Astrocyte of the hippocampus (primary cell): Measurements from ENCODE around the gene RFC1.
"Not testable (repeated sequence)": the region's sequence is repeated elsewhere in the genome, so short reads cannot be mapped to it uniquely, and the experiment has no call there.

Source experiments
- DNase-seq: peaks from one replicate; pipeline ENCODE4 v3.0.0; 2011; ENCODE audit warnings: low read depth, low spot score

Gene RFC1

DNA sequence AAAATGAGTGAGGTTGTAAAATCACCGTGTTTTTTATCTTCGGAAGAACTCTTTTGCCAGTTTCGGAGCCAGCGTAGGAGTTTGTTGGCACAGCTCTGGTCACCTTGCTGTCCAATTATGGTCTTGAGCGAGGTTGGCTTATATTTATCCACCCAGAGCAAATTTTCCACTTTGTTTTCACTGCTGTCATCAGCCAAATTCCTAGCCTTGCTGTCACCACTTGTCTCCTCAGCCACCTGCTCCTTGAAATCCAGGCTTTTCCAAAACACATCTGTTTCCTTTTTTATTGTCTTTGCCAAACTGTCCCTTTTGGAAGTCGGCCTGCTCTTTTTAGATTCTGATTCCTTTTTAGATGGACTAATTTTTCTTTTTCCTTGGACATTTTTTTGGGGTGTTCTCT lies 57.6 kb downstream of the RFC1 start:
- no peak for DNase-seq

DNA sequence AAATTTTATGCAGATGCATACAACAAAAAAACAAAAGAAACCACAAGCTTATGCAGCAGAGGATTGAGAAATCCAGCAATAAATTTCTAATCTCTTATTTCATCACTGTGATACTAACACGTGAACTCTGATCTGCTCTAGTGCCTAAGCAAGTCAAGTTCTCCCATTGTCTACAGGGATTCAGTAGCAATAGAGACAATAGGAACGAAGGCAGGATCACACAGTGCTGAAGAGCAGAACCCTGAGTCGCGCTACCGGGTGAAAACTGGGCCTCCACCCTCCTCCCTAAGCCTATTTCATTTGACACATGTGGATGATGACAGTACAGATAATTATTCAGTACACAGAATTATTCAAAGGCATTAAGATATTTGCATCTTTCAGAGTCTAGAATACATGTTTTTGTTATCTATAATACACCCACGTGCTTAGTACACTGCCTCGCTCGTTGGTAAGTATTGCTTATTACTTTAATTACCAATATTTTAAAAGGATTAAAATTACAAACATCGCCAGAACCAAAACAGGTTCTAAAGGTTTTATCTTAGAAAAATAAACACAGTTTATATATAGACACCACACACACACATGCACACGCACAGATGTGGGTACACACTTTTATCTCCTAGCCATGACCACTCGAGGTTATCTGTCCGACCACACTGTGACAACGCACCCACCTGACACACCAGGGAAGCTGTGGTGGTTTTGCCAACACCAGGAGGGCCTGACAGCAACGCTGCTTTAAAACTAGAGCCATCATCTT lies 60.1 kb downstream of the RFC1 start:
- no peak for DNase-seq

- peak; percentile 42 for DNase-seq
These were observed 61.5 kb downstream of the RFC1 start for GRCh38 chr4:39304651-39305050.

- DNase-seq, result no peak
These were observed 62.3 kb downstream of the RFC1 start for GRCh38 chr4:39303871-39304270.

DNA sequence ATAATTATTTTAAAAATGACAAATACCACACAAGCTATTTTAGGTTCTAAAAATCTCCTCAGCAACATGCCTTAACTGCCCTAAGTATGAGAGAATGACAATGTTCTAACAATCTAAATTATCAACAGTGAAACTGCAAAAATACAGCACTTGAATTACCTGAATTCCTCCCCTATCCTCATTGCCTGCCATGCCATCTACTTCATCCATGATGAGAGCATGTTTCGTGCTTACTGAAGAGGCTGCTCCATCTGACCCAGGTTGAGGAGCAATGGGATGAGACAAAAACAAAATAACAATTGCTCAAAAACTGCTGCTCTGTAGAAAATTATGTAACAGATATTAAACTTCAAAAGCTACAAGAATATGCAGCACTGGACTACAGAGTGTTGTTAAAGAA lies 63.3 kb downstream of the RFC1 start:
- DNase-seq, result no peak

GRCh38 chr4:39295784-39296183 lies 70.4 kb downstream of the RFC1 start:
- no peak for DNase-seq

DNA sequence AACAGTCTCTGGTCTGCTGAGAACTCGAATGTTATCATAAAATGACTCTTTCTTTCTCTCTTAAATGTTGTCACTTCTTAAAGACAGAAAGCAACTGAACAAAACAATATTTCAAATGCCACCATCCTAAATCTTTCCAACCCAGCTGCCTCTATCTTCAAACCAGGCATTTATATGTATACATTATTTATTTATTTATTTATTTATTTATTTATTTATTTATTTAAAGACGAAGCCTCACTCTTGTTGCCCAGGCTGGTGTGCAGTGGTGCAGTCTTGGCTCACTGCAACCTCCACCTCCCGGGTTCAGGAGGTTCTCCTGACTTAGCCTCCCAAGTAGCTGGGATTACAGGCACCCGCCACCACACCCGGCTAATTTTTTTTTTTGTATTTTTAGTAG lies 73.7 kb downstream of the RFC1 start:
- DNase-seq, result not testable (repeated sequence)

- no peak for DNase-seq
These were observed 74.5 kb downstream of the RFC1 start for GRCh38 chr4:39291686-39292085.

DNA sequence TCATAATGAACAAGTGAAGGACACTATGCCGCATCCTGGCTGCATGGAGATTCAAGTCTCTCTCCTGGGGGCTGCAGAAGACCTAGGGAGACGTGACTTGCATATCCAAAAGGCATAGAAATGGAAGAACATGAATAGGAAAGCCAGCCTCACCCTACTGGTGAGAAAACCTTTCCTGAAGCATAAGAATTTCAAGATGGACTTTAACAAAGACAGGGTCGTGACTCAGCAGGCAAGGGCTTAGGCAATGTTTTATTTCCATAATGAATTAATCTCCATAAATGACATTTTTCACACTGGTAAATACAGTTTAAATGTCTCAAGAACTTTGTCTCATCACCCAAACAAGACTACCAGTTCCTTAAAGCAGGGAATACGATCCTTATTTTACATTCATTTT lies 78.9 kb downstream of the RFC1 start:
- no peak for DNase-seq

DNA sequence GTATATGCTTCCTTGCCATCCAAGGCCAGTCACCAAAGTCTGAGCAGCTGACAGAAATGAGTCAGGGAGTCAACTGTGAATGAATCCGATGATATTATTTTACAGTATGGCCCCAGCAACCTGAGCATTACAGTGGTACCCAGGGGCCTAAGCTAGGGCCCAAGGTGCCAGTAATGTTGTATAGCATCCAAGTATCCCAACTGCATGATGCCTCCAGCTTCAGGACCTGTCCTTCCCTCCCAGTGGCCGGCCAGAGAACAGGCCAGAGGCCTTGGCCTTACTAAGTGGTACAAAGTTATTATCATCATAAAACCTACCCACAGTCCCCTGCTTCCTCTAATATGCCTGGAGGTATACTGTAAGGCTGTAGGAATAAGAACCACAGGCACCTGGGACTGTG lies 79.9 kb downstream of the RFC1 start:
- no peak for DNase-seq

GRCh38 chr4:39285853-39286252 lies 80.3 kb downstream of the RFC1 start:
- DNase-seq, result no peak

DNA sequence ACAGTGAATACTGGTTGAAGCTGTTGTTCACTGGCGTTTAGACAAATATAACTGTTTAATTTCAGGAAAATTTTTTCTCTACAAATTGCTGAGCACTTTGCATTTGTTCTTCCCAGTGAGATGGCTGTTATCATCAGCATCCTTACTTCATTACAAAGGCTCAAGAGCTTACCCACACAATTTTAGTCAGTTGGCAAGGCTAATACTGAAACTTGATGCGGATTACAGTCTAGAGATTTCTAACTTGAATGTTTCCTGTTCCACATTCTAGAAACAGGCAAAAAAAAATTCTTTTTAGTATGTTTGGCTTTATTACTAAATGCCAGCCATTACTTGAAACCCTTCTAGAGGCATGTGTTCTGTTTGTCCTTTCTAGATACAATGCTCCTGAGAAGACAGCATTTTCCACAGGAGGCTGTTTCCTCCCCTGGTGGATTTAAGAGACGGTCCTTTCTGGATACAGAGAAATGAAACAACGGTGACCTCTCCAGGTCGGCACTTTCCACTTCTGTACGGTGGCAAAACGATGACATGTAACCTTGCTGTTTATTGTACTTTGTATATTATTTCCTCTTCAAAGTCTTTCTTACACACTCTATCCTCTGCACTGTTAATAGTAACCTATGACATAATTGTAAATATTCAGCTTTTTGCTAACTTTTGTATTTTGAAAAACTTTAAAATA lies 80.9 kb downstream of the RFC1 start:
- DNase-seq, result no peak

GRCh38 chr4:39280770-39281169 lies 85.4 kb downstream of the RFC1 start:
- DNase-seq, result no peak

- no peak for DNase-seq
These were observed 86.7 kb downstream of the RFC1 start for GRCh38 chr4:39279416-39279815.

- DNase-seq, result no peak
These were observed 87.7 kb downstream of the RFC1 start for GRCh38 chr4:39278476-39278875.

GRCh38 chr4:39277661-39278060 lies 88.5 kb downstream of the RFC1 start:
- DNase-seq, result not testable (repeated sequence)

DNA sequence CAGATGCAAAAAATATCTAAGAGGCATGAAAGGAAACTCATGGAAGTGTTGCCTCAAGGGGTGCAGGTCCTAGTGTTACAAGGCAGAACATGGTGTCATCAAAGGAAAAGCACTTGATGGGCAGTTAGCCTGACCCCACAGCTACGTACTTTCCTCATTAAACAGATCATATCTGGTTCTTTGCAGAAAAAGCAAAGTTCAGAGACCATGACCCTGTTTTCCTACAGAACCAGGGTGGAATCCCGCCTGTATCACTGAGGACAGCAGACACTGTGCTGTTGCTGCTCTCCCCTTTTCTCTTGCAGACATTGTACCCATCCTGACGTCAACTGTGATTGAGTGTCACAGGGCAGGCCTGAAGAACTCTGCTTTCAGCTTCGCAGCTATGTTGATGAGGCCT lies 91.7 kb downstream of the RFC1 start:
- DNase-seq, result no peak

DNA sequence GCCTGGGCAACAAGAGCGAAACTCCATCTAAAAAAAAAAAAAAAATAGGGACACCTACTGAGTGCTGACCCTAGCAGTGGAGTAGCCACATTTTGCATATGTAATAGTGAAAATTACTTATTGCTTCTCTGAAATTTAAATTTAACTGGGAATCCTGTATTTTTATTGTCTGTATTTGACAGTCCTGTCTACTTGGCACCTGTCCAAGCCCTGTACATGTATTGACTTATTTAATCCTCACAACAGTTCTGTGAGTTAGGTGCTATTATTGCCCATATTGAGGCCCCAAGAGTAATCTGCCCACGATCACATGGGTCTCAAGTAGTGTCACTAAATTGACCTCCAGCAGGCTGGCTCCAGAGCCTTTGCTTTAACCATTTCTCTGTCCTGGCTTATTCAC lies 102.3 kb downstream of the RFC1 start:
- DNase-seq, result no peak

- DNase-seq, result peak; percentile 59
These were observed 106.4 kb downstream of the RFC1 start for GRCh38 chr4:39259571-39260330.

DNA sequence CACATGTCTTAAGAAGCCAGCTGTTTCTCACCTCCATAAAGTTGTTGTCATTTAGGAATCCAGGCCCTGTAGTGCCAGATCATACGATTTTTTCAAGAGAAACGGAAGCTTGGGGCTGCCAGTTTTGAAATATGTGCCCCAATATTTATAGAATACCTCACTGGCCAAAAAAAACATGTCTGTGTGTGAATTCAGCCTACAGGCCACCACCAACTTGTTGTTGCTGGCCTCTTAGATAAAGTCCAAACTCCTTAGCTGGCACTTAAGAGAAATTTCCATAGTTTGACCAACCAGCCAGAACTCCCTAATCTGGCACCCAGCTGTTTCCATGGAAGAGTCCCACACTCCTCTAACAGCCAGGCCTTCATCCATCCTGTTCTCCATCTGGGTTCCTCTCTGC lies 109.7 kb downstream of the RFC1 start:
- DNase-seq, result peak; percentile 52

- no peak for DNase-seq
These were observed 110.3 kb downstream of the RFC1 start for GRCh38 chr4:39255871-39256270.

- DNase-seq, result peak; percentile 55
These were observed 110.9 kb downstream of the RFC1 start for GRCh38 chr4:39255266-39255665.

- no peak for DNase-seq
These were observed 122.7 kb downstream of the RFC1 start for GRCh38 chr4:39243462-39243861.
